ENCODE results near the gene N4BP2L1. TPM values are rescaled to one million over a fixed set of nuclear protein-coding genes. Genes with fewer than 3 reads are reported as not detected.
"Not testable (repeated sequence)": the region's sequence is repeated elsewhere in the genome, so short reads cannot be mapped to it uniquely, and the experiment has no call there.

N4BP2L1 gene
- total RNA-seq, 1 donor from 2014 or later: 3.6 TPM

DNA sequence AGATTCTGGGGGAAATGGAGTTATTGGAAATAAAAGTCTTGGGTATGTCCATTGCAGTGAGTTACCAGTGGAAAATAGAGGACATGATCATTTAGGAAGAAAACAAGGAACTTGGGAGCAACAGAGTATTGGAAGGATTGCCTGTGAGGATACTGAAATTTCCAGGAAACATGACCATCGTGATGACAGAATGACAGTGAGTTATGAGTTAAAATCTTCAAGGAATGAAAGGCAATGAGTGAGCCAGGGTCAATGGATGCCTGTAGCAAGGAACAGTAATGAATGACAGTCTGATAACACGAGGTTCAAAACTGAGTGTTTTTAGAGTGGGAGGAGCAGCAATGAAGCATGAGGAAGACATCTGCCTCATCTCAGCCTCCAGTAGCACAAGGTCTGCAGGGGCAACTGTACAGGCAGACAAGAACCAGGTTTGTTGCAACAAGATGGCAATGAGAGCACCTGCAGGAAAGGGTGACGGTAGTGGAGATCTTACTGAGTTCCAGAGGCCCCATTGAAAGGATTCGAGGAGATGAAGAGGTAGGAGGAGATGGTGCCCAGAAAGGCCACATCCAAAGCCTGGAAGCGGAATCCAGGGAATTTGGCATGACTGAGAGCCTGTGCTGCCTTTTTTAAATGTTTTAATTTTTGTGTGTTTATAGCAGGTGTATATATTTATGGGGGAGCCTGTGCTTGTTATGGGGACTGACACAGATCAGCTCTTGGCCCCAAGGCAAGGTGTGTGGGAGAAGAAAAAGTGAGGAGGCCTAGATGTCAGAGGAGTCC is 43.9 kb downstream of the N4BP2L1 start:
- TF ChIP-seq, protein P1, sequence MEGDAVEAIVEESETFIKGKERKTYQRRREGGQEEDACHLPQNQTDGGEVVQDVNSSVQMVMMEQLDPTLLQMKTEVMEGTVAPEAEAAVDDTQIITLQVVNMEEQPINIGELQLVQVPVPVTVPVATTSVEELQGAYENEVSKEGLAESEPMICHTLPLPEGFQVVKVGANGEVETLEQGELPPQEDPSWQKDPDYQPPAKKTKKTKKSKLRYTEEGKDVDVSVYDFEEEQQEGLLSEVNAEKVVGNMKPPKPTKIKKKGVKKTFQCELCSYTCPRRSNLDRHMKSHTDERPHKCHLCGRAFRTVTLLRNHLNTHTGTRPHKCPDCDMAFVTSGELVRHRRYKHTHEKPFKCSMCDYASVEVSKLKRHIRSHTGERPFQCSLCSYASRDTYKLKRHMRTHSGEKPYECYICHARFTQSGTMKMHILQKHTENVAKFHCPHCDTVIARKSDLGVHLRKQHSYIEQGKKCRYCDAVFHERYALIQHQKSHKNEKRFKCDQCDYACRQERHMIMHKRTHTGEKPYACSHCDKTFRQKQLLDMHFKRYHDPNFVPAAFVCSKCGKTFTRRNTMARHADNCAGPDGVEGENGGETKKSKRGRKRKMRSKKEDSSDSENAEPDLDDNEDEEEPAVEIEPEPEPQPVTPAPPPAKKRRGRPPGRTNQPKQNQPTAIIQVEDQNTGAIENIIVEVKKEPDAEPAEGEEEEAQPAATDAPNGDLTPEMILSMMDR (conservative IDR thresholded peaks at IDR 0.05; ENCODE audit: low read depth, low read length): no peak
- no peak overlapping the region for H3K4me3 ChIP-seq (ENCODE audit: low read depth, low read length)
- no peak for DNase-seq (ENCODE audit: low read depth)

GRCh38 chr13:32381539-32381938 is 46.4 kb downstream of the N4BP2L1 start:
- peak; percentile 3 for DNase-seq (ENCODE audit: low read depth)
- TF ChIP-seq, protein P1 (conservative IDR thresholded peaks at IDR 0.05; ENCODE audit: low read depth, low read length): peak; percentile 80
- no peak overlapping the region for H3K4me3 ChIP-seq (ENCODE audit: low read depth, low read length)

- no peak overlapping the region for H3K4me3 ChIP-seq (ENCODE audit: low read depth, low read length)
- TF ChIP-seq, protein P1 (conservative IDR thresholded peaks at IDR 0.05; ENCODE audit: low read depth, low read length): no peak
- no peak for DNase-seq (ENCODE audit: low read depth)
Observed at GRCh38 chr13:32378012-32378411, 49.9 kb downstream of the N4BP2L1 start.

GRCh38 chr13:32376642-32377415 is 51.1 kb downstream of the N4BP2L1 start:
- TF ChIP-seq, protein P1 (conservative IDR thresholded peaks at IDR 0.05; ENCODE audit: low read depth, low read length): no peak
- no peak for DNase-seq (ENCODE audit: low read depth)

DNA sequence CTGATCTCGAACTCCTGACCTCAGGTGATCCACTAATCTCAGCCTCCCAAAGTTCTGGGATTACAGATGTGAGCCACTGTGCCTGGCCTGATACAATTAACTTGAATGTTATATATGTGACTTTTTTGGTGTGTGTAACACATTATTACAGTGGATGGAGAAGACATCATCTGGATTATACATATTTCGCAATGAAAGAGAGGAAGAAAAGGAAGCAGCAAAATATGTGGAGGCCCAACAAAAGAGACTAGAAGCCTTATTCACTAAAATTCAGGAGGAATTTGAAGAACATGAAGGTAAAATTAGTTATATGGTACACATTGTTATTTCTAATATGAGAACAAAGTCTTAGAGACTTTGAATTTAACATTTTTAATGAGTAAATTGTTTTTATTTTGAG is 57.1 kb downstream of the N4BP2L1 start:
- H3K4me3 ChIP-seq (ENCODE audit: low read depth, low read length): no peak overlapping the region
- no peak for DNase-seq (ENCODE audit: low read depth)
- TF ChIP-seq, protein P1 (conservative IDR thresholded peaks at IDR 0.05; ENCODE audit: low read depth, low read length): no peak

More at GRCh38 chr13:32376642-32377415, 51.1 kb downstream of the N4BP2L1 start:
- no peak overlapping the region for H3K4me3 ChIP-seq (ENCODE audit: low read depth, low read length)

DNA sequence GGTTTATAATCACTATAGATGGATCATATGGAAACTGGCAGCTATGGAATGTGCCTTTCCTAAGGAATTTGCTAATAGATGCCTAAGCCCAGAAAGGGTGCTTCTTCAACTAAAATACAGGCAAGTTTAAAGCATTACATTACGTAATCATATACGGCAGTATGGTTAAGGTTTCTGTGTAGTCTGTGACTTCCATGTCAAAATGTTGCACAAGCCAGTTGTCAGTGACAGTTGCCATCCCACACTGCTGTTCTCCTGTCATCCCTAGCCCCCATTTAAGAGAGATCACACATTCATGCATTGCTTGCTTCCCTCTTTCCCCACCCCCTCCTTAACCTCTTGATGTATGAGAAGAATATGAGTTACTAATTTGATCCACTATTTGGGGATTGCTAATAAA is 65.4 kb downstream of the N4BP2L1 start:
- TF ChIP-seq, protein P1 (conservative IDR thresholded peaks at IDR 0.05; ENCODE audit: low read depth, low read length): no peak
- DNase-seq (ENCODE audit: low read depth): no peak

GRCh38 chr13:32355935-32356334 is 72.0 kb downstream of the N4BP2L1 start:
- not testable (repeated sequence) for DNase-seq (ENCODE audit: low read depth); H3K4me3 ChIP-seq (ENCODE audit: low read depth, low read length)

More for the DNA sequence above, 65.4 kb downstream of the N4BP2L1 start:
- no peak overlapping the region for H3K4me3 ChIP-seq (ENCODE audit: low read depth, low read length)
